Neural progenitor cell (in vitro differentiated cells): ENCODE results near the gene ITGAL.
A peak's percentile ranks its signal among the peaks of the same experiment; 100 is the strongest.

Experiments used
- EZH2 ChIP-seq: fragments of 200-600 bp; sonication (generic); IDR thresholded peaks from 2 replicates; pipeline ENCODE4 v1.6.1; 2017; ENCODE audit warnings: antibody characterized with exemption, mild to moderate bottlenecking, moderate library complexity
- EZH2phosphoT487 ChIP-seq: fragments of 200-600 bp; sonication (generic); IDR thresholded peaks from 2 replicates; pipeline ENCODE4 v1.6.1; 2017; ENCODE audit warnings: antibody characterized with exemption
- TF ChIP-seq, protein P1 (sequence below): fragments of 200-600 bp; sonication (generic); IDR thresholded peaks from 2 replicates; pipeline ENCODE4 v1.5.1; 2017; ENCODE audit warnings: antibody characterized with exemption, mild to moderate bottlenecking

DNA sequence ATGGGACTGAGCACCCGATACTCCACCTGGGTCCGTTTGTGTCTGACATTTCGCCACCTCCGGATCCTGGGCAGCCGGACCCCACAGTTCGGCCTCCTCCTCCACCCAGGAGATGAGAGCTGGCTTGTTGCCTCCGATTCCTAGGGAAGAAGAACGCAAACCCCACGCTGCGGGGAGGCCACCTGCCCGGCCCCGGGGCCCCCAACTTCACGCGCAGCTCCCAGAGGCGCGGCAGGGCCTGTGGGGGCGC, 85.1 kb downstream of the ITGAL start:
- no peak for TF ChIP-seq EZH2
- TF ChIP-seq, protein P1, sequence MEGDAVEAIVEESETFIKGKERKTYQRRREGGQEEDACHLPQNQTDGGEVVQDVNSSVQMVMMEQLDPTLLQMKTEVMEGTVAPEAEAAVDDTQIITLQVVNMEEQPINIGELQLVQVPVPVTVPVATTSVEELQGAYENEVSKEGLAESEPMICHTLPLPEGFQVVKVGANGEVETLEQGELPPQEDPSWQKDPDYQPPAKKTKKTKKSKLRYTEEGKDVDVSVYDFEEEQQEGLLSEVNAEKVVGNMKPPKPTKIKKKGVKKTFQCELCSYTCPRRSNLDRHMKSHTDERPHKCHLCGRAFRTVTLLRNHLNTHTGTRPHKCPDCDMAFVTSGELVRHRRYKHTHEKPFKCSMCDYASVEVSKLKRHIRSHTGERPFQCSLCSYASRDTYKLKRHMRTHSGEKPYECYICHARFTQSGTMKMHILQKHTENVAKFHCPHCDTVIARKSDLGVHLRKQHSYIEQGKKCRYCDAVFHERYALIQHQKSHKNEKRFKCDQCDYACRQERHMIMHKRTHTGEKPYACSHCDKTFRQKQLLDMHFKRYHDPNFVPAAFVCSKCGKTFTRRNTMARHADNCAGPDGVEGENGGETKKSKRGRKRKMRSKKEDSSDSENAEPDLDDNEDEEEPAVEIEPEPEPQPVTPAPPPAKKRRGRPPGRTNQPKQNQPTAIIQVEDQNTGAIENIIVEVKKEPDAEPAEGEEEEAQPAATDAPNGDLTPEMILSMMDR, result peak; percentile 28
- no peak for TF ChIP-seq EZH2phosphoT487
